Panc1 (cell line): ENCODE results near the gene UNC13A.

Experiments used
- POLR2AphosphoS5 ChIP-seq: IDR thresholded peaks from 2 replicates; pipeline ENCODE4 v1.6.1; 2012; ENCODE audit warnings: mild to moderate bottlenecking, low read depth, low read length, moderate library complexity
- TF ChIP-seq, protein P1 (sequence below): fragments of 450-650 bp; IDR thresholded peaks from 2 replicates; pipeline ENCODE4 v1.5.1; 2017; ENCODE audit warnings: mild to moderate bottlenecking
- TF ChIP-seq, protein P2 (sequence below), 2 experiments: IDR thresholded peaks; 2 replicates each; pipeline ENCODE4 v1.6.1; 2011 to 2012; ENCODE audit warnings: low read depth in 2 of 2, control low read depth in 1 of 2, low read length in 1 of 2, mild to moderate bottlenecking in 1 of 2, moderate library complexity in 1 of 2; ENCODE audit not compliant: insufficient read depth in 1 of 2

DNA sequence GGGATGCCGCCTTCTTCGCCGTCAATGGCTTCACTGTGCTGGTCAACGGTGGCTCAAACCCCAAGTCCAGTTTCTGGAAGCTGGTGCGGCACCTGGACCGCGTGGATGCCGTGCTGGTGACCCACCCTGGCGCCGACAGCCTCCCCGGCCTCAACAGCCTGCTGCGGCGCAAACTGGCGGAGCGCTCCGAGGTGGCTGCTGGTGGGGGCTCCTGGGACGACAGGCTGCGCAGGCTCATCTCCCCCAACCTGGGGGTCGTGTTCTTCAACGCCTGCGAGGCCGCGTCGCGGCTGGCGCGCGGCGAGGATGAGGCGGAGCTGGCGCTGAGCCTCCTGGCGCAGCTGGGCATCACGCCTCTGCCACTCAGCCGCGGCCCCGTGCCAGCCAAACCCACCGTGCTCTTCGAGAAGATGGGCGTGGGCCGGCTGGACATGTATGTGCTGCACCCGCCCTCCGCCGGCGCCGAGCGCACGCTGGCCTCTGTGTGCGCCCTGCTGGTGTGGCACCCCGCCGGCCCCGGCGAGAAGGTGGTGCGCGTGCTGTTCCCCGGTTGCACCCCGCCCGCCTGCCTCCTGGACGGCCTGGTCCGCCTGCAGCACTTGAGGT lies 38.1 kb upstream of the UNC13A start:
- TF ChIP-seq, protein P1, sequence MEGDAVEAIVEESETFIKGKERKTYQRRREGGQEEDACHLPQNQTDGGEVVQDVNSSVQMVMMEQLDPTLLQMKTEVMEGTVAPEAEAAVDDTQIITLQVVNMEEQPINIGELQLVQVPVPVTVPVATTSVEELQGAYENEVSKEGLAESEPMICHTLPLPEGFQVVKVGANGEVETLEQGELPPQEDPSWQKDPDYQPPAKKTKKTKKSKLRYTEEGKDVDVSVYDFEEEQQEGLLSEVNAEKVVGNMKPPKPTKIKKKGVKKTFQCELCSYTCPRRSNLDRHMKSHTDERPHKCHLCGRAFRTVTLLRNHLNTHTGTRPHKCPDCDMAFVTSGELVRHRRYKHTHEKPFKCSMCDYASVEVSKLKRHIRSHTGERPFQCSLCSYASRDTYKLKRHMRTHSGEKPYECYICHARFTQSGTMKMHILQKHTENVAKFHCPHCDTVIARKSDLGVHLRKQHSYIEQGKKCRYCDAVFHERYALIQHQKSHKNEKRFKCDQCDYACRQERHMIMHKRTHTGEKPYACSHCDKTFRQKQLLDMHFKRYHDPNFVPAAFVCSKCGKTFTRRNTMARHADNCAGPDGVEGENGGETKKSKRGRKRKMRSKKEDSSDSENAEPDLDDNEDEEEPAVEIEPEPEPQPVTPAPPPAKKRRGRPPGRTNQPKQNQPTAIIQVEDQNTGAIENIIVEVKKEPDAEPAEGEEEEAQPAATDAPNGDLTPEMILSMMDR: no peak
- TF ChIP-seq POLR2AphosphoS5: no peak
- TF ChIP-seq, protein P2, sequence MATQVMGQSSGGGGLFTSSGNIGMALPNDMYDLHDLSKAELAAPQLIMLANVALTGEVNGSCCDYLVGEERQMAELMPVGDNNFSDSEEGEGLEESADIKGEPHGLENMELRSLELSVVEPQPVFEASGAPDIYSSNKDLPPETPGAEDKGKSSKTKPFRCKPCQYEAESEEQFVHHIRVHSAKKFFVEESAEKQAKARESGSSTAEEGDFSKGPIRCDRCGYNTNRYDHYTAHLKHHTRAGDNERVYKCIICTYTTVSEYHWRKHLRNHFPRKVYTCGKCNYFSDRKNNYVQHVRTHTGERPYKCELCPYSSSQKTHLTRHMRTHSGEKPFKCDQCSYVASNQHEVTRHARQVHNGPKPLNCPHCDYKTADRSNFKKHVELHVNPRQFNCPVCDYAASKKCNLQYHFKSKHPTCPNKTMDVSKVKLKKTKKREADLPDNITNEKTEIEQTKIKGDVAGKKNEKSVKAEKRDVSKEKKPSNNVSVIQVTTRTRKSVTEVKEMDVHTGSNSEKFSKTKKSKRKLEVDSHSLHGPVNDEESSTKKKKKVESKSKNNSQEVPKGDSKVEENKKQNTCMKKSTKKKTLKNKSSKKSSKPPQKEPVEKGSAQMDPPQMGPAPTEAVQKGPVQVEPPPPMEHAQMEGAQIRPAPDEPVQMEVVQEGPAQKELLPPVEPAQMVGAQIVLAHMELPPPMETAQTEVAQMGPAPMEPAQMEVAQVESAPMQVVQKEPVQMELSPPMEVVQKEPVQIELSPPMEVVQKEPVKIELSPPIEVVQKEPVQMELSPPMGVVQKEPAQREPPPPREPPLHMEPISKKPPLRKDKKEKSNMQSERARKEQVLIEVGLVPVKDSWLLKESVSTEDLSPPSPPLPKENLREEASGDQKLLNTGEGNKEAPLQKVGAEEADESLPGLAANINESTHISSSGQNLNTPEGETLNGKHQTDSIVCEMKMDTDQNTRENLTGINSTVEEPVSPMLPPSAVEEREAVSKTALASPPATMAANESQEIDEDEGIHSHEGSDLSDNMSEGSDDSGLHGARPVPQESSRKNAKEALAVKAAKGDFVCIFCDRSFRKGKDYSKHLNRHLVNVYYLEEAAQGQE (IDR thresholded peaks at IDR 0.05; ENCODE audit: insufficient read depth in 1 of 2, low read depth in 2 of 2, low read length in 1 of 2): no peak
